Mononuclear cell (primary cell): ENCODE data around the gene PLCL2. TPM values are rescaled to one million over a fixed set of nuclear protein-coding genes. Genes with fewer than 3 reads are reported as not detected.

Experiments
- H3K27me3 ChIP-seq: 2 replicates; pipeline ENCODE4 v1.6.0; 2011; ENCODE audit warnings: low read length, control low read depth; ENCODE audit not compliant: insufficient read depth
- H3K4me1 ChIP-seq: 2 replicates; pipeline ENCODE4 v1.5.1; 2011; ENCODE audit warnings: mild to moderate bottlenecking, low read length, control low read depth; ENCODE audit not compliant: insufficient read depth
- H3K4me3 ChIP-seq: 2 replicates; pipeline ENCODE4 v1.5.1; 2011; ENCODE audit warnings: mild to moderate bottlenecking, low read length, moderate library complexity
- H3K9me3 ChIP-seq: 2 replicates; pipeline ENCODE4 v1.5.1; 2011; ENCODE audit warnings: low read depth, mild to moderate bottlenecking, control low read depth, low read length
- total RNA-seq: library from RNA; depleted of rRNA; stranded (reverse); fragments of >200 nt; gene quantifications from one replicate; pipeline ENCODE4 v1.2.3, GENCODE V29; 2012

Gene PLCL2
- total RNA-seq, 1 donor, result 73.6 TPM

DNA sequence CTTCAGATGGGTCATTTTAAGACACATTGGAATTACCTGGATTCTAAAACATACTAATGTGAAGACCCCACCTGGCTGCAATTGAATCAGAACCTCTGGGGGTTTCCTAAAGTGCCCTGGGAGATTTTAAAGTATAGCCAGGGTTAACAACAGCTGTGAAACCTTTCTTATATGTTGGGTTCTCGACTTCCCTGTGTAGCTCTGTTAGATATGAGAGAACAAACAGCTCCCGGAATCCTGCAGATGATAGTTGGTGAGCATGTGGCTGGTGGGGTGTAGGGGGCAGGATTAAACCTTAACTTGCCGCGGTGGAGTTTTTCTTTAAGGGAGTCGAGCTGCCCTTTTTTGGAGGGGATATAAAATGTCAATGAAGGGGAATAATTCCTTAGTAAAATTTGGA is 12.1 kb downstream of the PLCL2 start:
- Histone ChIP-seq H3K27me3 (no peaks in the 10 kb centered on the region), H3K9me3 (no peaks in the 10 kb centered on the region), H3K4me1 (peaks cover 58% of the 10 kb centered on the region), H3K4me3 (no peak overlapping the region)

DNA sequence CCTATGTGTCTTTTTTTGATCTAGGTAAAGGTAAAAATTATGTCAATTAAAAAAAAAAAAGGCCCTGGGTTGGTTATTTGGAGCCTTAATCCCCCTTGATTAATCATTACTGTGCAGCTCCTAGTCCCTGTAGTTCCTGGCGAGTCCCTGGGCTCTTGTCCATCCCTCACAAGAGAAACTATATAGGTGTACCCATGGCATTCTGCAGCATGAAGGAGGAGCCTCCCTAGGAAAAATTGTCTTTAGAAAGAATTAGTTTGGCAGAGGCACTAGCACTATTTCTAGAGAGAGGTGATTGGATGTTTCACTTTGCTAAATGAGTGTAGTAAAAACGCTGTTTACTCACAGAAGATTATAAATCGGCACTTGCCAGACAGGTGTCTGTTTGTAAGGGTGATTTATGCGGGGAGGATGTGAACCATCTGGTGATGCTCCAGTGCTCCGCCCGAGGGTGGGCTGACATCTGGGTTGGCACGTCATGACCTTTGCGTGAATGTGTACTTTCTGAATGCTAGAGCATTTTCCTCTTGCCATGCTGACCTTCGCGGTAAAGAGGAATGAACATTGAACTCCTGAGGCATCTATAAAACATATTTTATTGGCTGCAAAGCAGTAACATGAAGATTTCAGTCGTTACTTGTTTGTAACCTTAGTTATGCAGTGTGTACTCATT is 12.6 kb downstream of the PLCL2 start:
- Histone ChIP-seq H3K9me3 (no peaks in the 10 kb centered on the region), H3K4me1 (peaks cover 64% of the 10 kb centered on the region), H3K27me3 (no peaks in the 10 kb centered on the region), H3K4me3 (no peak overlapping the region)

- peaks cover 69% of the 10 kb centered on the region for H3K4me1 ChIP-seq
- H3K9me3 ChIP-seq, result no peaks in the 10 kb centered on the region
These were observed 14.0 kb downstream of the PLCL2 start for GRCh38 chr3:16898595-16899395.

GRCh38 chr3:16899919-16900318 is 15.2 kb downstream of the PLCL2 start:
- peaks cover 80% of the 10 kb centered on the region for H3K4me1 ChIP-seq
- H3K4me3 ChIP-seq, result no peak overlapping the region
- H3K27me3 ChIP-seq, result no peaks in the 10 kb centered on the region
- H3K9me3 ChIP-seq, result no peaks in the 10 kb centered on the region

More at GRCh38 chr3:16898595-16899395, 14.0 kb downstream of the PLCL2 start:
- no peak overlapping the region for H3K4me3 ChIP-seq
- no peaks in the 10 kb centered on the region for H3K27me3 ChIP-seq

- no peak overlapping the region for H3K4me3 ChIP-seq
- peaks cover 87% of the 10 kb centered on the region for H3K4me1 ChIP-seq
- H3K27me3 ChIP-seq, result no peaks in the 10 kb centered on the region
- H3K9me3 ChIP-seq, result no peaks in the 10 kb centered on the region
These were observed 16.2 kb downstream of the PLCL2 start for GRCh38 chr3:16900779-16901440.

DNA sequence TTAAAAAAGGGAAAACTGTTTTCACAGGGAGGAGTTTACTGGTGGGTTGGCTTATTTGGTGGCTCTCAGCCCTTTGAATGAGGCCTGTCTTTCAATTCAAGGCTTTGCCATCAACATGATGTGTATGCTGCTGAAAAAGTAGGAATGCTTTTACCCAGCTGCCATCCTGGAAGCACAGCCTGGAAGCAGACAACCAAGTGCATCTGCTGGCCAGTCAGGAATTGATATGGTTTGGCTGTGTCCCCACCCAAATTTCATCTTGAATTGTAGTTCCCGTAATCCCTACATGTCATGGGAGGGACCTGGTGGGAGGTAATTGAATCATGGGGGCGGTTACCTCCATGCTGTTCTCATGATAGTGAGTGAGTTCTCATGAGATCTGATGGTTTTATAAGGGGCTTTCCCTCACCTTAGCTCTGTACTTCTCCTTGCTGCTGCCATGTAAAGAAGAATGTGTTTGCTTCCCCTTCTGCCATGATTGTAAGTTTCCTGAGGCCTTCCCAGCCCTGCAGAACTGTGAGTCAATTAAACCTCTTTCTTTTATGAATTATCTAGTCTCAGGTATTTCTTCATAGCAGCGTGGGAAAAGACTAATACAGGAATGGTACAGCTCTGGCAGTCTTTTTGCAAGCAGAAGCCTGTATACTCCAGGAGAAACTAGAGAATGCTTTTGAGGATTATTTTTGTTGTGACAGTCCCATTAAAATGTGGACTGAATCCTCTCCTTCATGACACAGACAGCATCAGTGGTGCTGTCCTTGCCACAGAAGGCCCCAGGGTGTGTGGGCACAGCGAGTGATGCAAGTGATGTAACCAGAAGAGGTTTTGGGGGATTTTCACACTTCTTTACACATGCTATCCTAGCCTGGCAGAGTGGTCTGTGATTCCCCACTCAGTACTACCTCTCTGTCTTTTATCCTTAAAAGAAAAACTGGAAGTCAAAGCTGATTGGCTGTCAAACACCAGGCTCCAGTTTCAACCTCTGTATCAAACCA is 20.0 kb downstream of the PLCL2 start:
- Histone ChIP-seq H3K27me3 (no peaks in the 10 kb centered on the region), H3K4me3 (no peak overlapping the region), H3K4me1 (peaks cover 69% of the 10 kb centered on the region), H3K9me3 (no peaks in the 10 kb centered on the region)

DNA sequence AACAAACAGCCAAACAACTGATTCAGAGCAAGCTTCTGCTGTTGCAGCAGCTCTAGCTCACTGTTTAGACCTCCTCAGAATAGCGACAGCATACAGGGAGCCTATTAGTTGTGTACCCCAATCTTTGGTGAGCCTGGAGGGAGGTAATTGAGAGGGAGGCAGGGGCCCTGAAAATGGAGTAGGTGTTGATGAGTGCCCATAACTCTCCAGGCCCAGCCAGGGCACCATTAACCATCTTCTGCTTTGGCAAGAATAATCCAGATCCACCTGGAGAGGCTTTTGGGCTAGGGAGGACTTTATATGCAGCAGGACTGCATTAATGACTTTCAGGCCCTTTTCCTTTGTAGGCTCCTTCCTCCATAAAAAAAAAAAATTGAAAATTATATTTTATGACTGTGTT is 20.9 kb downstream of the PLCL2 start:
- no peaks in the 10 kb centered on the region for H3K9me3 ChIP-seq
- no peak overlapping the region for H3K4me3 ChIP-seq
- peaks cover 76% of the 10 kb centered on the region for H3K4me1 ChIP-seq
- H3K27me3 ChIP-seq, result no peaks in the 10 kb centered on the region

- no peaks in the 10 kb centered on the region for H3K9me3 ChIP-seq
- H3K4me1 ChIP-seq, result peaks cover 75% of the 10 kb centered on the region
- no peak overlapping the region for H3K4me3 ChIP-seq
- no peaks in the 10 kb centered on the region for H3K27me3 ChIP-seq
These were observed 21.9 kb downstream of the PLCL2 start for GRCh38 chr3:16906682-16907081.

GRCh38 chr3:16907243-16907642 is 22.5 kb downstream of the PLCL2 start:
- H3K27me3 ChIP-seq, result no peaks in the 10 kb centered on the region
- H3K4me3 ChIP-seq, result no peak overlapping the region
- H3K9me3 ChIP-seq, result no peaks in the 10 kb centered on the region
- peaks cover 69% of the 10 kb centered on the region for H3K4me1 ChIP-seq

DNA sequence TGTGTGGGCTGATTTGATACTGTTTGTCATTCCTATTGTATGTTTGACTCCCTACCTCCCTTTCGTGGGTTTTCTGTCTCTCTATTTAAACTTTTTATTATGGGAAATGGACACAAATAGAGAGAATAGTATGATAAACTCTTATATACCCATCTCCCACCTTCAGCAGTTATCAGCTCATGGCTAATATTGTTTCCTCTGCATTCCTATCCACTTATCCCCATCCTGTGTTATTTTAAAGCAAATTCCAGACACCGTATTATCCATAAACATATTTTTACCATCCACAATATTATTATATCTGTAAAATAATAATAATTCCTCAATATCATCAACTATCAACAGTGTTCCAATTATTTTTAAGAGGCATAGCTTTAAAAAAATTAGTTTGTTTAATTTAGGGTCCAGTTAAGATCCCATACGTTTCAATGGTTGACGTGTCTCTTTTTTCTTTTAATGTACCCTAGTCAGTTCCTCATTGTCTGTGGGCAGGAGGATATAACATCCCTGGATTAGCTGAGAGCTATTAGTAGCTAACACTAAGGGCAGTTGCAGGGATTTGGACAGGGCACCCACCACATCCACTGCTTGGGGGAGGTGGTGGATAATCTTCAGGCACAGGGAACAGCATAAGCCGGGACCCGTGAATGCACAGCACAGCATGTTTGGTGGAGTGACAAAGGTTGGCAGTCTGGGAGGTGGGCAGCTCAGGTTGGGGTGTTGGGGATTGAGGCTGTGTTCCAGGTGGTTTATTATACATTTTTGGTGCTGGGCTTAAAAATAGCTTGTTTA is 23.5 kb downstream of the PLCL2 start:
- Histone ChIP-seq H3K27me3 (no peaks in the 10 kb centered on the region), H3K9me3 (no peaks in the 10 kb centered on the region), H3K4me3 (no peak overlapping the region), H3K4me1 (peaks cover 71% of the 10 kb centered on the region)

DNA sequence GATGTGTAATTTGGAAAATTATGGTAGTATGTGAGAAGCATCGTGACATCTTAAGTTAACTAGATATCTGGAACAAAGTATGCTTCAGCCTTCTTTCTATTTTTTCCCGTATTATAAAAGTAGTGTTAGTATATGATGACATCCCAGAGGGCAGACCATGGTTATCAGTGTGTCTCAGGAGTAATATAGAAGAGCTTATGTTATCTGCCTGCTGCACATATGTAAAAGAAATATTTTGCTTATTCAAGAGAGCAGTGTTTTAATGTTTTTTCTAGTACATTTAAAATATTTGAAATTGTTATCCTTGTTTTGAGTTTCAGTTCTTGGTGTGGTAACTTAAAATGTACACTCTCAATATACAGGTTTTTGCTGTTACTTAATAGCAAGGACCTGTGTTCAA is 24.1 kb downstream of the PLCL2 start:
- Histone ChIP-seq H3K4me1 (peaks cover 66% of the 10 kb centered on the region), H3K4me3 (no peak overlapping the region), H3K9me3 (no peaks in the 10 kb centered on the region), H3K27me3 (no peaks in the 10 kb centered on the region)

GRCh38 chr3:16909802-16910201 is 25.0 kb downstream of the PLCL2 start:
- no peaks in the 10 kb centered on the region for H3K27me3 ChIP-seq
- no peaks in the 10 kb centered on the region for H3K9me3 ChIP-seq
- no peak overlapping the region for H3K4me3 ChIP-seq
- H3K4me1 ChIP-seq, result peaks cover 60% of the 10 kb centered on the region

DNA sequence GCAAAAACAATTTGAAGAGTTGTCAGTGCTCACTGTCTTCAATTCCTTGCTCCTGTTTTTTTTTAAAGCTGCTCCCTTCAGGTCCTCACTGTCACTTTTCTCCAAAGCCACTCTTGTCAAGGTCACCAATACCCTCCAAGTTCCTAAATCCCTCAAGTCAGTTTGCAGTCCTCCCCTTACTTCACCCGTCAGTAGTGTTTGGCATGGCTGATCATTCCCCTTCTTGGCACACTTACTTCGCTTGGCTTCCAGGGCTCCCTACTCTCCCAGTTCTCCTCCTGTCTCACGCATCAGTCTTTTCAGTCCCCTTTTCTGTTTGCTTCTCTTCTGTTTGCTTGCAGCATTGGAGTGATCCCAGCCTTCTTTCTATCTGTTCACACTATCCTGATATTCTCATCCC is 25.5 kb downstream of the PLCL2 start:
- Histone ChIP-seq H3K9me3 (no peaks in the 10 kb centered on the region), H3K27me3 (no peaks in the 10 kb centered on the region), H3K4me1 (peaks cover 57% of the 10 kb centered on the region), H3K4me3 (no peak overlapping the region)

- no peak overlapping the region for H3K4me3 ChIP-seq
- H3K4me1 ChIP-seq, result peaks cover 56% of the 10 kb centered on the region
- H3K9me3 ChIP-seq, result no peaks in the 10 kb centered on the region
- no peaks in the 10 kb centered on the region for H3K27me3 ChIP-seq
These were observed 27.2 kb downstream of the PLCL2 start for GRCh38 chr3:16911916-16912315.
